ENCODE data around the gene TAL2. TPM values are rescaled to one million over a fixed set of nuclear protein-coding genes. Genes with fewer than 3 reads are reported as not detected.

Gene TAL2
- total RNA-seq, 1 donor from 2014 or later = not detected

- H3K9me3 ChIP-seq = peaks cover under 1% of the 10 kb centered on the region
- peaks cover 26% of the 10 kb centered on the region for H3K36me3 ChIP-seq
- ATAC-seq = no peak
- no peaks in the 10 kb centered on the region for H3K4me1 ChIP-seq
- TF ChIP-seq CTCF (IDR thresholded peaks at IDR 0.05) = no peak
- H3K4me3 ChIP-seq = no peak overlapping the region
- no peaks in the 10 kb centered on the region for H3K27me3 ChIP-seq (ENCODE audit: low read depth)
- intact Hi-C loops (cut with DNase I) = no loop called here
- DNase-seq = no peak
- H3K27ac ChIP-seq = no peak overlapping the region
Observed at GRCh38 chr9:105636331-105636730, 25.9 kb upstream of the TAL2 start.

GRCh38 chr9:105637787-105638395, 24.4 kb upstream of the TAL2 start:
- Histone ChIP-seq H3K4me1 (no peaks in the 10 kb centered on the region), H3K36me3 (peaks cover 26% of the 10 kb centered on the region), H3K27me3 (ENCODE audit: low read depth) (no peaks in the 10 kb centered on the region), H3K27ac (no peak overlapping the region), H3K4me3 (no peak overlapping the region), H3K9me3 (peaks cover 8% of the 10 kb centered on the region)
- DNase-seq = no peak
- ATAC-seq = no peak
- TF ChIP-seq CTCF (IDR thresholded peaks at IDR 0.05) = peak; percentile 21
- intact Hi-C loops (cut with DNase I) = no loop called here

GRCh38 chr9:105639936-105640335, 22.3 kb upstream of the TAL2 start:
- intact Hi-C loops (cut with DNase I) = no loop called here
- Histone ChIP-seq H3K9me3 (peaks cover 8% of the 10 kb centered on the region), H3K4me3 (no peak overlapping the region)

GRCh38 chr9:105643795-105644194, 18.5 kb upstream of the TAL2 start:
- Histone ChIP-seq H3K9me3 (peaks cover 8% of the 10 kb centered on the region), H3K27ac (no peak overlapping the region), H3K4me3 (no peak overlapping the region), H3K27me3 (ENCODE audit: low read depth) (no peaks in the 10 kb centered on the region), H3K36me3 (peaks cover 15% of the 10 kb centered on the region), H3K4me1 (no peaks in the 10 kb centered on the region)
- no peak for TF ChIP-seq CTCF (IDR thresholded peaks at IDR 0.05)
- intact Hi-C loops (cut with DNase I) = no loop called here
- DNase-seq (no peak), ATAC-seq (no peak)

More at GRCh38 chr9:105639936-105640335, 22.3 kb upstream of the TAL2 start:
- DNase-seq = no peak
- ATAC-seq = no peak
- no peaks in the 10 kb centered on the region for H3K27me3 ChIP-seq (ENCODE audit: low read depth)
- no peak overlapping the region for H3K27ac ChIP-seq
- H3K36me3 ChIP-seq = peaks cover 24% of the 10 kb centered on the region
- no peaks in the 10 kb centered on the region for H3K4me1 ChIP-seq
- TF ChIP-seq CTCF (IDR thresholded peaks at IDR 0.05) = no peak

- H3K9me3 ChIP-seq = peaks cover under 1% of the 10 kb centered on the region
- no peak overlapping the region for H3K27ac ChIP-seq
- H3K36me3 ChIP-seq = no peaks in the 10 kb centered on the region
- ATAC-seq = no peak
- no peaks in the 10 kb centered on the region for H3K27me3 ChIP-seq (ENCODE audit: low read depth)
- no peak overlapping the region for H3K4me3 ChIP-seq
- intact Hi-C loops (cut with DNase I) = no loop called here
- H3K4me1 ChIP-seq = no peaks in the 10 kb centered on the region
- TF ChIP-seq CTCF (IDR thresholded peaks at IDR 0.05) = no peak
- DNase-seq = no peak
Observed at GRCh38 chr9:105646879-105647594, 15.2 kb upstream of the TAL2 start.
